ENCODE measurements around the gene IVL. TPM values are rescaled to one million over a fixed set of nuclear protein-coding genes. Genes with fewer than 3 reads are reported as not detected.

The IVL gene
- total RNA-seq, 1 donor from 2014 or later = not detected

DNA sequence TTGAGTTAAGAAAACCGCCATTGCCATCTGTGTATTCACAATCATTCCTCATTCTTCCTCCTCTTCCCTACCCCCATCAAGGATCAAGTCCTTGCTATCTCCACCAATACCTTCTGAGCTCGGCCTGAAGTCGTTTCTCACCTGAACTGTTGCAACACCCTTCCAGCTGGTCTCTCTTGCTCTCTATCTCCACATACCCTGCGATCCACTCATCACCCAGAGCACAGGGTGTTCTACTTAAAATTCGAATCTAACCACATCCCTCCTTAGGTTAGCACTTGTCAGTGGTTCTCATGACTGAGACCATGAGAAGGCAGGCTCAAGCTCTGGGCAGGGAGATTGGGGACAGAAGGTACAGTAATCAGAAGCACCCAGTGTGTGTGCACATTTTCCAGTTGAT is 4.6 kb downstream of the IVL start:
- Histone ChIP-seq H3K27ac (ENCODE audit: low read depth, low read length) (no peak overlapping the region), H3K36me3 (ENCODE audit: control insufficient read depth in 3 of 3, insufficient read depth in 3 of 3, low read length in 3 of 3) (no peaks in the 10 kb centered on the region), H3K4me3 (ENCODE audit: low read length in 3 of 3) (no peak overlapping the region), H3K9me3 (ENCODE audit: control insufficient read depth in 3 of 3, low read length in 3 of 3) (peaks cover 0 to 3% (median 2%) of the 10 kb centered on the region in 3 donors), H3K9ac (ENCODE audit: low read depth in 1 of 3, low read length in 3 of 3) (no peak overlapping the region), H3K27me3 (ENCODE audit: control insufficient read depth in 3 of 3, insufficient read depth in 3 of 3, low read length in 3 of 3) (peaks cover 0 to 3% (median 0%) of the 10 kb centered on the region in 3 donors), H3K4me1 (ENCODE audit: control insufficient read depth in 3 of 3, insufficient read depth in 3 of 3, low read length in 3 of 3) (no peaks in the 10 kb centered on the region)

DNA sequence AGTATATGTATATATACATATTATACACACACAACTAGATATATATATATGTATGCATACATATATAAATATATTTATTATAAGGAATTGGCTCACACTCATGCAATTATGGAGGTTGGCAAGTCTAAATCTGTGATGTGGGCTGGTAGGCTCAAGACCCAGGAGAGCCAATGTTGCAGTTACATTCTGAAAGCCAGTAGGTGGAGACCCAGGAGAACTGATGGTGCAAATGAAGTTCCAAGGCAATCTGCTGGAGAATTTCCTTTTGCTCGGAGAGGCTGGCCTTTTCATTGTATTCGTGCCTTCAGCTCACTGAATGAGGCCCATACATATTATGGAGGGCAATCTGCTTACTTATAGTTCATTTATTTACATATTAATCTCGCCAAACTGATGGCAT is 9.4 kb downstream of the IVL start:
- no peak overlapping the region for H3K4me3 ChIP-seq (ENCODE audit: low read length in 3 of 3)
- no peaks in the 10 kb centered on the region for H3K27me3 ChIP-seq (ENCODE audit: control insufficient read depth in 3 of 3, insufficient read depth in 3 of 3, low read length in 3 of 3)

DNA sequence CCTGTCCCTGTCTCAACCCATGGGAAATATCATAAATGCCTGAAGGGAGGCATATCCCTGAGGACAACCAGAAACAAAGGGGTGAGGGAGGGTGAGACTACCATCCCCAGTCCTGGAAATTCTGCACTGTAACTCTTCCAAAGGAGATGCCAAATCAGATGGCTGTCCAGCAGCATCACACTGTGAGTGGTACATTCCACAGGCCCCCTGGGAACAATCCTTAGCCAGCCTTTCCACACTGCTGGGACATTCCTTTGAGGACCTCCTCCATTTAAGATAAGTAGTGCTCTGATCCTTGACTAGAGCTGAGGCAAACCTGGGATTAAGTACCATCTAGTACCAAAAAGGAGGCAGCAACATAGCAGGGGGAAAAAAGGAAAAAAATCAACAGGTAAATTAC is 10.7 kb downstream of the IVL start:
- Histone ChIP-seq H3K4me3 (ENCODE audit: low read length in 3 of 3) (no peak overlapping the region), H3K9ac (ENCODE audit: low read depth in 1 of 3, low read length in 3 of 3) (no peak overlapping the region), H3K27me3 (ENCODE audit: control insufficient read depth in 3 of 3, insufficient read depth in 3 of 3, low read length in 3 of 3) (no peaks in the 10 kb centered on the region), H3K27ac (ENCODE audit: low read depth, low read length) (no peak overlapping the region), H3K9me3 (ENCODE audit: control insufficient read depth in 3 of 3, low read length in 3 of 3) (no peaks in the 10 kb centered on the region), H3K4me1 (ENCODE audit: control insufficient read depth in 3 of 3, insufficient read depth in 3 of 3, low read length in 3 of 3) (no peaks in the 10 kb centered on the region), H3K36me3 (ENCODE audit: control insufficient read depth in 3 of 3, insufficient read depth in 3 of 3, low read length in 3 of 3) (no peaks in the 10 kb centered on the region)

More for the DNA sequence above, 9.4 kb downstream of the IVL start:
- Histone ChIP-seq H3K9ac (ENCODE audit: low read depth in 1 of 3, low read length in 3 of 3) (no peak overlapping the region), H3K27ac (ENCODE audit: low read depth, low read length) (no peak overlapping the region), H3K9me3 (ENCODE audit: control insufficient read depth in 3 of 3, low read length in 3 of 3) (no peaks in the 10 kb centered on the region), H3K4me1 (ENCODE audit: control insufficient read depth in 3 of 3, insufficient read depth in 3 of 3, low read length in 3 of 3) (no peaks in the 10 kb centered on the region), H3K36me3 (ENCODE audit: control insufficient read depth in 3 of 3, insufficient read depth in 3 of 3, low read length in 3 of 3) (no peaks in the 10 kb centered on the region)

DNA sequence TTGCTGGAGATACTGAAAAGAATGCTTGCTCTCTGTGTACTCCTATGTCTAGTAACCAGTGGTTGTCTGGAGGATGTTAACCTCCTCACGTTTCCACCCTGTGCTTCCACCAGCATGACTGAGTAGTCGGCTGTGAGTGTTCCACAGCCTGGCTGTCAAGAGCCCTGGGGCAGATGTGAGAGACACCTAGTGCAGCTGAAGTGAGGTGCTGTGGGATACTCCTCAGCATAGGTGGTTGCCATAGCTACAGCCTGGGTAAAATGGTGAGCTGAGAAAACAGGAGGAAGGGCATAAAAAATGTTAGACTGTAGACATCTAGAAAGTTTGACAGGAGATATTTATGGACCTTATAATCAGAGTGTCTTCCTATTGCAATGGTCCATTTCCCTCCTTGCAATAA is 15.8 kb downstream of the IVL start:
- H3K27me3 ChIP-seq (ENCODE audit: control insufficient read depth in 3 of 3, insufficient read depth in 3 of 3, low read length in 3 of 3) = no peaks in the 10 kb centered on the region
- H3K36me3 ChIP-seq (ENCODE audit: control insufficient read depth in 3 of 3, insufficient read depth in 3 of 3, low read length in 3 of 3) = no peaks in the 10 kb centered on the region
- H3K4me1 ChIP-seq (ENCODE audit: control insufficient read depth in 3 of 3, insufficient read depth in 3 of 3, low read length in 3 of 3) = no peaks in the 10 kb centered on the region
- peaks cover 0 to 2% (median 0%) of the 10 kb centered on the region in 3 donors for H3K9me3 ChIP-seq (ENCODE audit: control insufficient read depth in 3 of 3, low read length in 3 of 3)
- no peak overlapping the region for H3K27ac ChIP-seq (ENCODE audit: low read depth, low read length)
- no peak overlapping the region for H3K9ac ChIP-seq (ENCODE audit: low read depth in 1 of 3, low read length in 3 of 3)
- no peak overlapping the region for H3K4me3 ChIP-seq (ENCODE audit: low read length in 3 of 3)

DNA sequence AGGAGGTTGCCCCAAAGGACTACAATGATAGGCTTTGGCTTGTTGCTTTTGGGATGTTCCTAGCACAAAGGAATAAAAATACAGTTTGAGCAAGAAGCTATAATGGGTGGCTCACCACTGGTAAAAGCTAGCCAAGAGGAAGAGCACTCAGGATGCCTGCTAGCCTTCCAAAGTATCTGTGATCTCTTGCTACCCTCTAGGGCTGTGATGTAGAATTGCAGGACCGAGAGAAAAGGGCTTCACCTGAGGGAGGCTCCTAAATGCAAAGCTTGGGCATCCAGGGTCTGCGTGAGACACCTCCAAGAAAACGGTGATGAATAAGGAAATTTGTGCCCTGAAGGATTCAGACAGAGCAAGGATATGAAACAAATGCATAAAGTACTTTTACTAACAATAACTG is 17.7 kb downstream of the IVL start:
- H3K27ac ChIP-seq (ENCODE audit: low read depth, low read length) = no peak overlapping the region
- no peaks in the 10 kb centered on the region for H3K4me1 ChIP-seq (ENCODE audit: control insufficient read depth in 3 of 3, insufficient read depth in 3 of 3, low read length in 3 of 3)
- no peak overlapping the region for H3K9ac ChIP-seq (ENCODE audit: low read depth in 1 of 3, low read length in 3 of 3)
- H3K9me3 ChIP-seq (ENCODE audit: control insufficient read depth in 3 of 3, low read length in 3 of 3) = peaks cover 0 to 2% (median 0%) of the 10 kb centered on the region in 3 donors
- no peaks in the 10 kb centered on the region for H3K27me3 ChIP-seq (ENCODE audit: control insufficient read depth in 3 of 3, insufficient read depth in 3 of 3, low read length in 3 of 3)
- no peak overlapping the region for H3K4me3 ChIP-seq (ENCODE audit: low read length in 3 of 3)
- H3K36me3 ChIP-seq (ENCODE audit: control insufficient read depth in 3 of 3, insufficient read depth in 3 of 3, low read length in 3 of 3) = no peaks in the 10 kb centered on the region

DNA sequence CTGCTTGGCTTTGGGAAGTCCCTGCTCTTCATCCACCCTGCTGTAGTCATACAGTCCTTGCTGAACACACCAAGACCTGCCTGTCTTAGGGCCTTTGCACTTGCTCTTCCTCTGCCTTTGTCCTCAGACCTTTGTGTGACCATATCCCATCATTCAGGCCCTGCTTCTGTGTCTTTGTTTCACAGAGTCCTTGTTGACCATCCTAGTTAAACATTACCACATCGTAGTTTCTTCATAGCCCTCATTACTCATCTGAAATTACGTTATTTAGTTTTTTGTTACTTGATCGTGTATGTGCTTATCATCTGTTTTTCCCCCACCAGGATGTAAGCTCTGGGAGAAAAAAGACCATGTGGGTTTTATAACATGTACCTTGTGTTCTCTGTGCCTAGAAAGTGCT is 20.3 kb downstream of the IVL start:
- H3K9ac ChIP-seq (ENCODE audit: low read depth in 1 of 3, low read length in 3 of 3) = no peak overlapping the region
- no peaks in the 10 kb centered on the region for H3K4me1 ChIP-seq (ENCODE audit: control insufficient read depth in 3 of 3, insufficient read depth in 3 of 3, low read length in 3 of 3)
- no peak overlapping the region for H3K4me3 ChIP-seq (ENCODE audit: low read length in 3 of 3)

DNA sequence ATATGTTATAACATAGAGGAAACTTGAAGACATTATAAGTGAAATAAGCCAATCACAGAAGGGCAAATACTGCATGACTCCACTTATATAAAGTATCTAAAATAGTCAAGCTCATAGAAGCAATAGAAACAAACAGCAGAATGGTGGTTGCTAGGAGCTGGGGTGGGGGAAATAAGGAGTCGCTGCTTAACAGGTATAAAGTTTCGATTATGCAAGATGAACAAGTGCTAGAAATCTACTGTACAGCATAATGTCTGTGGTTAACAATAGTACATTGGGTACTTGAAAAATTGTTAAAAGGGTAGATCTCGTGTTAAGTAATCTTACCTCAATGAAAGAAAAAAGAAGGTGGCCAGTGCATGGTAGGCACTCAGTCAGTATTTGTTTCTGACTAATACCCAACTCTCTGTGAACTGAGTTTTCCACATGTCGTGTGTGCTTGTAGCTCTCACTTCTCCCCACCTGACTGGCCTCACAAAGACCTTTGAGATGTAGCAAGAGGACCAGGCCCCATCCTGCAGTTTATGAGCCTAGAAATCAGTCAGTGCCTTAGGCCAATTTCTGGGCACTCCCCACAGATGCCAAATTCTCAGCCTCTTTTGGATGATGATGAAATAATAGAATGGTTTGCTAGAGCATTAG is 23.9 kb downstream of the IVL start:
- Histone ChIP-seq H3K9ac (ENCODE audit: low read depth in 1 of 3, low read length in 3 of 3) (no peak overlapping the region), H3K27me3 (ENCODE audit: control insufficient read depth in 3 of 3, insufficient read depth in 3 of 3, low read length in 3 of 3) (no peaks in the 10 kb centered on the region), H3K4me1 (ENCODE audit: control insufficient read depth in 3 of 3, insufficient read depth in 3 of 3, low read length in 3 of 3) (no peaks in the 10 kb centered on the region), H3K4me3 (ENCODE audit: low read length in 3 of 3) (no peak overlapping the region), H3K9me3 (ENCODE audit: control insufficient read depth in 3 of 3, low read length in 3 of 3) (peaks cover 0 to 2% (median 0%) of the 10 kb centered on the region in 3 donors), H3K36me3 (ENCODE audit: control insufficient read depth in 3 of 3, insufficient read depth in 3 of 3, low read length in 3 of 3) (no peaks in the 10 kb centered on the region), H3K27ac (ENCODE audit: low read depth, low read length) (no peak overlapping the region)

More for the DNA sequence above, 20.3 kb downstream of the IVL start:
- H3K9me3 ChIP-seq (ENCODE audit: control insufficient read depth in 3 of 3, low read length in 3 of 3) = peaks cover 0 to 2% (median 0%) of the 10 kb centered on the region in 3 donors
- H3K36me3 ChIP-seq (ENCODE audit: control insufficient read depth in 3 of 3, insufficient read depth in 3 of 3, low read length in 3 of 3) = no peaks in the 10 kb centered on the region
- H3K27me3 ChIP-seq (ENCODE audit: control insufficient read depth in 3 of 3, insufficient read depth in 3 of 3, low read length in 3 of 3) = no peaks in the 10 kb centered on the region
- H3K27ac ChIP-seq (ENCODE audit: low read depth, low read length) = no peak overlapping the region

DNA sequence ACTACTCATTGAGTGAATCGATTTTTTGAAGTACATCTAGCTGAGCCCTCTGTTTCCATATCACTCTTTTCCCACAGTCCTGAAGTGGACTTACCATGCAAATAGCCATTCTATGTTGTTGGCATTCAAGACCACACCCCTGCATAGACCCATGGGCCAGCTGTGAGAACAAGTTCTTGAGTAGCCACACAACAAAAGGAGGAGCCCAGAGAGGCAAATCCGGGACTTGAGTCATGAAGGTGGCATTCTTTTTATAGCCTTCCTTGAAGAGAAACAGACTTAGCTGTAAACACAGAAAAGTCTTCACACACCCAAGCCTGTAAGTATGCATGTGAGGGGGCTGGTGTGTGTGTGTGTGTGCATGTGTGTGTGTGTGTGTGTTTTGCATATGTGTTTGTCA is 24.9 kb downstream of the IVL start:
- Histone ChIP-seq H3K9ac (ENCODE audit: low read depth in 1 of 3, low read length in 3 of 3) (no peak overlapping the region), H3K4me1 (ENCODE audit: control insufficient read depth in 3 of 3, insufficient read depth in 3 of 3, low read length in 3 of 3) (no peaks in the 10 kb centered on the region), H3K36me3 (ENCODE audit: control insufficient read depth in 3 of 3, insufficient read depth in 3 of 3, low read length in 3 of 3) (no peaks in the 10 kb centered on the region), H3K27ac (ENCODE audit: low read depth, low read length) (no peak overlapping the region), H3K4me3 (ENCODE audit: low read length in 3 of 3) (no peak overlapping the region), H3K9me3 (ENCODE audit: control insufficient read depth in 3 of 3, low read length in 3 of 3) (peaks cover 0 to 2% (median 0%) of the 10 kb centered on the region in 3 donors), H3K27me3 (ENCODE audit: control insufficient read depth in 3 of 3, insufficient read depth in 3 of 3, low read length in 3 of 3) (no peaks in the 10 kb centered on the region)

DNA sequence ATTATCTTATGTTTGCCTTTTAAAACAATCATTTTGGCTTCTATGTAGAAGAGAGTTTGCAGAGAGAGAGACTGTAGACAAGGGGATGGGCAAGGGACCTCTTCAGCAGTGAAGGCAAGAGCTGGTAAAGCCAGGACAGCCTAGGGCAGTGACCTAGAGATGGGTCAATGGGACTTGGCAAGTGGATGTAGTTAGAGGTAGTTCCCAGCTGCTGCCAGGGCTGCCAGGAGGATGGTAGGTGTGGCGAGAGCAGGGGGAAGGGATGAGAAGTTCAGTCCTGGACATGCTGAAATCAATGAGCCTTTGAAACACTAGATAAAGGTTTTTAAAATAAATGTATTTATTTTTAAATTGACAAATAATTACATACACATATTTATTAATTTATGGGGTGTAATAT is 32.3 kb downstream of the IVL start:
- H3K27ac ChIP-seq (ENCODE audit: low read depth, low read length) = no peak overlapping the region
- no peaks in the 10 kb centered on the region for H3K27me3 ChIP-seq (ENCODE audit: control insufficient read depth in 3 of 3, insufficient read depth in 3 of 3, low read length in 3 of 3)
- H3K4me3 ChIP-seq (ENCODE audit: low read length in 3 of 3) = no peak overlapping the region
- H3K9me3 ChIP-seq (ENCODE audit: control insufficient read depth in 3 of 3, low read length in 3 of 3) = peaks cover 0 to 2% (median 0%) of the 10 kb centered on the region in 3 donors
- no peaks in the 10 kb centered on the region for H3K36me3 ChIP-seq (ENCODE audit: control insufficient read depth in 3 of 3, insufficient read depth in 3 of 3, low read length in 3 of 3)
- H3K4me1 ChIP-seq (ENCODE audit: control insufficient read depth in 3 of 3, insufficient read depth in 3 of 3, low read length in 3 of 3) = no peaks in the 10 kb centered on the region
- H3K9ac ChIP-seq (ENCODE audit: low read depth in 1 of 3, low read length in 3 of 3) = no peak overlapping the region

DNA sequence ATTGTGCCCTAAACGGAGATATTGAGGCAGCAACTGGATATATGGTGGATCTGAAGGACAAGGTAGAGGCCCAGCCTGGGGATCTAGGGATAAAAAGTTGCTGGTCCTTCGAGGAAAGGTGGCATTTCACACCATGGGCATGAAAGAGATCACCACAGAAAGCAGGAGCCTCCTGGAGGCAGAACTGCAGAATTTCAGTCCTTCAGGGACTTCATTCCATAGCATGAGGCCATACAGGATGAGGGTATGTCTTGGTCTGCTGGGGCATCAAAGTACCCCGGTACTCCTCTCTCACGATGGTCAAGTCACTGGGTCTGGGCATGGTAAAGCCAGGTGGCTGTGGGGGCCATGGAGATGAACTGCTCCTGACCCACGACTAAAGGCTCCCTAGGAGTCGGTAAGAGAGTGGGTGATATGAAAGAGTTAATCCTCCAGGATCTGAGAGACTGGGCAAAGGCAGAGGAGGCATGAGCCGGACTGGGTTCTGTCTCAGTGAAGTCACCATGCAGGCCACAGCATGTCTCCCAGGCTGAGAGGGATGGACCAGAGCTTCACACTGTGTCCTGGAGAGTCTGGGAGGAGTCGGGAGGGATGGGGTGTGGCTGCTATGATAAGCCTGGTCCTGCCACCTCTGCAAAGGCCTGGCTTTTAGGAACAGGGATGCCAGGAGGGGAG is 32.8 kb downstream of the IVL start:
- Histone ChIP-seq H3K36me3 (ENCODE audit: control insufficient read depth in 3 of 3, insufficient read depth in 3 of 3, low read length in 3 of 3) (no peaks in the 10 kb centered on the region), H3K27ac (ENCODE audit: low read depth, low read length) (no peak overlapping the region), H3K9me3 (ENCODE audit: control insufficient read depth in 3 of 3, low read length in 3 of 3) (peaks cover 0 to 2% (median 0%) of the 10 kb centered on the region in 3 donors), H3K9ac (ENCODE audit: low read depth in 1 of 3, low read length in 3 of 3) (no peak overlapping the region), H3K27me3 (ENCODE audit: control insufficient read depth in 3 of 3, insufficient read depth in 3 of 3, low read length in 3 of 3) (no peaks in the 10 kb centered on the region), H3K4me1 (ENCODE audit: control insufficient read depth in 3 of 3, insufficient read depth in 3 of 3, low read length in 3 of 3) (no peaks in the 10 kb centered on the region), H3K4me3 (ENCODE audit: low read length in 3 of 3) (no peak overlapping the region)
